ENCODE data around the gene LEMD2.

- TF ChIP-seq, protein P1, sequence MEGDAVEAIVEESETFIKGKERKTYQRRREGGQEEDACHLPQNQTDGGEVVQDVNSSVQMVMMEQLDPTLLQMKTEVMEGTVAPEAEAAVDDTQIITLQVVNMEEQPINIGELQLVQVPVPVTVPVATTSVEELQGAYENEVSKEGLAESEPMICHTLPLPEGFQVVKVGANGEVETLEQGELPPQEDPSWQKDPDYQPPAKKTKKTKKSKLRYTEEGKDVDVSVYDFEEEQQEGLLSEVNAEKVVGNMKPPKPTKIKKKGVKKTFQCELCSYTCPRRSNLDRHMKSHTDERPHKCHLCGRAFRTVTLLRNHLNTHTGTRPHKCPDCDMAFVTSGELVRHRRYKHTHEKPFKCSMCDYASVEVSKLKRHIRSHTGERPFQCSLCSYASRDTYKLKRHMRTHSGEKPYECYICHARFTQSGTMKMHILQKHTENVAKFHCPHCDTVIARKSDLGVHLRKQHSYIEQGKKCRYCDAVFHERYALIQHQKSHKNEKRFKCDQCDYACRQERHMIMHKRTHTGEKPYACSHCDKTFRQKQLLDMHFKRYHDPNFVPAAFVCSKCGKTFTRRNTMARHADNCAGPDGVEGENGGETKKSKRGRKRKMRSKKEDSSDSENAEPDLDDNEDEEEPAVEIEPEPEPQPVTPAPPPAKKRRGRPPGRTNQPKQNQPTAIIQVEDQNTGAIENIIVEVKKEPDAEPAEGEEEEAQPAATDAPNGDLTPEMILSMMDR (IDR thresholded peaks at IDR 0.05 in 8 of 11, conservative IDR thresholded peaks at IDR 0.05 in 3 of 11): no peak
- TF ChIP-seq POLR2A (IDR thresholded peaks at IDR 0.05): no peak
- no peak for TF ChIP-seq POLR2AphosphoS5 (IDR thresholded peaks at IDR 0.05)
Measured at GRCh38 chr6:33748841-33749240, 40.1 kb downstream of the LEMD2 start.
